PFSK-1 (cell line): ENCODE results near the gene C9orf43.

Source experiments
- FOXP2 ChIP-seq: optimal IDR thresholded peaks from 2 replicates; pipeline ENCODE3; 2011; ENCODE audit warnings: borderline replicate concordance, control low read depth, inconsistent platforms; ENCODE audit not compliant: insufficient read depth; ENCODE audit errors: extremely low read length, extremely low read depth
- POLR2AphosphoS5 ChIP-seq: IDR thresholded peaks from 2 replicates; pipeline ENCODE4 v1.6.1; 2012; ENCODE audit warnings: low read depth, mild to moderate bottlenecking, control low read depth, low read length, moderate library complexity
- SIN3A ChIP-seq: IDR thresholded peaks from 2 replicates; pipeline ENCODE4 v1.6.1; 2012; ENCODE audit warnings: mild to moderate bottlenecking, low read length, moderate library complexity, borderline replicate concordance; ENCODE audit not compliant: insufficient read depth
- TAF1 ChIP-seq: IDR thresholded peaks from 2 replicates; pipeline ENCODE4 v1.6.1; 2012; ENCODE audit warnings: low read length, control low read depth, borderline replicate concordance; ENCODE audit not compliant: insufficient read depth
- TF ChIP-seq, protein P1 (sequence below), 2 experiments: IDR thresholded peaks; 2 replicates each; pipeline versions ENCODE4 v1.6.1 to v1.8.0; 2011 to 2012; ENCODE audit warnings: low read depth in 2 of 2, low read length in 2 of 2, control low read depth in 1 of 2, inconsistent platforms in 1 of 2, mild to moderate bottlenecking in 1 of 2, moderate library complexity in 1 of 2; ENCODE audit not compliant: insufficient read depth in 1 of 2

The C9orf43 gene

DNA sequence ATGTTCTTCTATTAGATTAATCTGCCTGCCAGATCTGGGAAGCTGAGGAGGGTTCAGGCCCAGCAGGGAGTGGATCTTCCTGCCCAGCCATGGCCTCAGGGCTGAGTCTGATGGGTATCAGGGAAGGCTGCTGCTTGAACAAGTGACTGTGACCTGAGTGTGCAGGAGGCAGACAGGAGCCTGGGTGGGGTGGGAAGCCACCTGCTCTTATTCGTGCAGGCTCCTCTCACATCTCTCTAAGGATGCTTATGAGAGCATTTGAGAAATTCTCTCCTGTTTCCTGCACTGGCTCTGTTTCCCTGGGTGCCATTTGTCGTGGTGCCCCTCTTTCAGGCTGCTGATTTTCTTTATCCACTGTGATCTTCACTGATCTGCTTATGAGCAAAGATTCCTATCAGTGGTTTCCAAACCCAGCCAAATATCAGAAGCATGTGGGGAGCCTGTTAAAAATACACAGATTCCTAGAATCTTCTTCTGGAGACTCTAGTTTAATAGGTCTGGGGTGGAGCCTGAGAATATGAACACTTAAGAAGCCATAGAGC, 55.1 kb downstream of the C9orf43 start:
- TF ChIP-seq FOXP2 (no peak), POLR2AphosphoS5 (no peak), TAF1 (no peak), SIN3A (no peak)
- TF ChIP-seq, protein P1, sequence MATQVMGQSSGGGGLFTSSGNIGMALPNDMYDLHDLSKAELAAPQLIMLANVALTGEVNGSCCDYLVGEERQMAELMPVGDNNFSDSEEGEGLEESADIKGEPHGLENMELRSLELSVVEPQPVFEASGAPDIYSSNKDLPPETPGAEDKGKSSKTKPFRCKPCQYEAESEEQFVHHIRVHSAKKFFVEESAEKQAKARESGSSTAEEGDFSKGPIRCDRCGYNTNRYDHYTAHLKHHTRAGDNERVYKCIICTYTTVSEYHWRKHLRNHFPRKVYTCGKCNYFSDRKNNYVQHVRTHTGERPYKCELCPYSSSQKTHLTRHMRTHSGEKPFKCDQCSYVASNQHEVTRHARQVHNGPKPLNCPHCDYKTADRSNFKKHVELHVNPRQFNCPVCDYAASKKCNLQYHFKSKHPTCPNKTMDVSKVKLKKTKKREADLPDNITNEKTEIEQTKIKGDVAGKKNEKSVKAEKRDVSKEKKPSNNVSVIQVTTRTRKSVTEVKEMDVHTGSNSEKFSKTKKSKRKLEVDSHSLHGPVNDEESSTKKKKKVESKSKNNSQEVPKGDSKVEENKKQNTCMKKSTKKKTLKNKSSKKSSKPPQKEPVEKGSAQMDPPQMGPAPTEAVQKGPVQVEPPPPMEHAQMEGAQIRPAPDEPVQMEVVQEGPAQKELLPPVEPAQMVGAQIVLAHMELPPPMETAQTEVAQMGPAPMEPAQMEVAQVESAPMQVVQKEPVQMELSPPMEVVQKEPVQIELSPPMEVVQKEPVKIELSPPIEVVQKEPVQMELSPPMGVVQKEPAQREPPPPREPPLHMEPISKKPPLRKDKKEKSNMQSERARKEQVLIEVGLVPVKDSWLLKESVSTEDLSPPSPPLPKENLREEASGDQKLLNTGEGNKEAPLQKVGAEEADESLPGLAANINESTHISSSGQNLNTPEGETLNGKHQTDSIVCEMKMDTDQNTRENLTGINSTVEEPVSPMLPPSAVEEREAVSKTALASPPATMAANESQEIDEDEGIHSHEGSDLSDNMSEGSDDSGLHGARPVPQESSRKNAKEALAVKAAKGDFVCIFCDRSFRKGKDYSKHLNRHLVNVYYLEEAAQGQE (IDR thresholded peaks at IDR 0.05; ENCODE audit: insufficient read depth in 1 of 2, low read depth in 2 of 2, low read length in 2 of 2): no peak

DNA sequence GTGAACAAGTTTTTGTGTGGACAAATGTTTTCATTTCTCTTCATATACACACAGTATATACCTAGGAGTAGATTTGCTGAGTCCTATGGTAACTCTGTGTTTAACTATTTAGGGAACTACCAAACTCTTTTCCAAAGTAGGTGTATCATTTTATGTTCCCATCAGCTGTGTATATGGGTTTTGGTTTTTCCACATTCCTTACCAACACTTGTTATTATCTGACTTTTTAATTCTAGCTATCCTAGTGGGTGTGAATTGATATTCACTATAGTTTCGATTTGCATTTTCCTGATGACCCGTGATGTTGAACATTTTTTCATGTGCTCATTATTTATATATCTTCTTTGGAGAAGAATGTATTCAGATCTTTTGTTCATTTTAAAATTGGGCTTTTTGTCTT, 56.6 kb downstream of the C9orf43 start:
- TF ChIP-seq POLR2AphosphoS5 (no peak), SIN3A (no peak), TAF1 (no peak), FOXP2 (no peak)
- TF ChIP-seq, protein P1 (IDR thresholded peaks at IDR 0.05; ENCODE audit: insufficient read depth in 1 of 2, low read depth in 2 of 2, low read length in 2 of 2): no peak

DNA sequence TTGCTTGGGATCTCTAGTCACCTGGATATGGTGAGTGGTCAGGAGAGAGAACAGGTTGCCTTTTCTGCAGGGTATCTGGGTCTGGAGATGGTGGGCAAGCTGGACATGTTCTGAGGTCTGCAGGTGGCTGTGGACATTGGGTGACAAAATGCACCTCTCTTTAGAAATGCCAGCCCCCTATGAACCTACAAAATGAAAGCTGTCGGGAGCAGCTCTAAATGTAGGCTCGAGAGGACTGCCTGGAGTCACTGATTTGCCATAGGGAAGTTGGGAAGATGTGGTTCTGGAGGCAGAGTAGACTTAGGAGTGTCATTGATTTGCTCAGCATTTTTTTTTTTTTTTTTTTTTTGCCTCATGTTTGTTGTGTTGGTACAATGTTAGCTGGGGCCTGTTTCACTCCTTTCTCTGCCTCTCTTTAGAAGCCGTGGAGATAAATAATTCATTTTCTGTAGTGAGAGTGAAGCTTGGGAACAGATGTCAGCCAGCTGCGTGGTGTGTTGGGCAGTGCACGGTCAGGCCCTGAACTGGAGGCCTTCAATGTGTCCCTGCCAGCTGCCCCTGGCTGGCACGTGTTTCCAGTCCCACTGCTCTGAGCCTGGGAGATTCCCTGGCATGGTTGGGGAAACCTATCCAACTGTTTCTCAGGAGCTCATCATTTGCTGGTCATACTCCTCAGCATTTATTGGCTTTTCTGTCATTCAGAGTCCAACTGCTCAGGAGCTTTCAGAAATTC, 58.3 kb downstream of the C9orf43 start:
- TF ChIP-seq POLR2AphosphoS5 (no peak), FOXP2 (no peak), SIN3A (no peak), TAF1 (no peak)
- TF ChIP-seq, protein P1 (IDR thresholded peaks at IDR 0.05; ENCODE audit: insufficient read depth in 1 of 2, low read depth in 2 of 2, low read length in 2 of 2): no peak

DNA sequence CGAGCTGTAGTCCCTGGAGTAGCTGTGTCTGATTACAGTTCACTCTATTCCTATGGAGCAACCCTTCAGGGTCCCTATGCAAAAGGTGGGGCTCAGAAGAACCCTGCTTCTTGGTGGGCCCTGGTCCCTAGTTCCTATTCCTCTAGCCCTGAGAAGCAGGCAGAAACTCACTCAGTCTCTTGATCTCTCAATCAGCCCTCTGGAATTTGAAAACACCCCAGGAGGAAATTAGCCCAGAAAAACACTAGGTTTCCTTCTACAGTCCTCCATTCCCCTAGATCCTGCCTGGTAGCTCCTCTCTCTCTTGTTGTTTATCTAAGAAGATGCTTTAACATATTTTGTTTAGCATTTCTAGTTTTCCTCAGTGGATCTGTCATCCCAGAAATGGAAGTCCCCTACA, 60.6 kb downstream of the C9orf43 start:
- TF ChIP-seq FOXP2 (no peak), POLR2AphosphoS5 (no peak), SIN3A (no peak), TAF1 (no peak)
- TF ChIP-seq, protein P1 (IDR thresholded peaks at IDR 0.05; ENCODE audit: insufficient read depth in 1 of 2, low read depth in 2 of 2, low read length in 2 of 2): no peak

DNA sequence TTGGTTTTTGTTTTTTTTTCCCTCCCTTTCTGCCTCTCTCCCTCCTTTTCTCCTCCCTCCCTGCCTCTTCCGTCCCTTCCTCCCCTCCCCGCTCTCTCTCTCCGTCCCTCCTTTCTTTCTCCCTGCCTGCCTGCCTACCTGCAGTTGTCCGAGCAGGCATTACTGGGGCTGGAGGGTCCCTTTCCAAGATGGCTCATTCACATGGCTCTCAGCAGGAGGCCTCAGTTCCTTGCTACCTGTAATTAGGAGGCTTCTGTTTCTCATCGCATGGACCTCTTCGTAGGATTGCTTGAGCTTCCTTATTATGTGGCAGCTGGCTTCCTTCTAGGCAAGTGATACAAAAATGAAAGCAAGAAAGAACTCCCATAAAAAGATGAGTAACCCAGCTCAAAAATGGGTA, 61.0 kb downstream of the C9orf43 start:
- no peak for TF ChIP-seq SIN3A
- TF ChIP-seq TAF1: no peak
- TF ChIP-seq FOXP2: no peak
- no peak for TF ChIP-seq POLR2AphosphoS5
- TF ChIP-seq, protein P1 (IDR thresholded peaks at IDR 0.05; ENCODE audit: insufficient read depth in 1 of 2, low read depth in 2 of 2, low read length in 2 of 2): no peak
